GM18951 (cell line): ENCODE measurements around the gene GUCY2D.

Source experiments
- POLR2A ChIP-seq: IDR thresholded peaks from 4 replicates; pipeline ENCODE4 v1.6.1; 2011; ENCODE audit warnings: mild to moderate bottlenecking; ENCODE audit not compliant: insufficient read length, insufficient read depth; ENCODE audit errors: extremely low read depth
- in situ Hi-C: fragments of 300-500 bp; cut with MboI; formaldehyde crosslinking; loops from one replicate; pipeline ENCODE4 v1.12.0; 2022; ENCODE audit warnings: low sequenced_read_pairs, mixed read lengths, inconsistent platforms; ENCODE audit not compliant: unreplicated experiment

GUCY2D gene

GRCh38 chr17:7982666-7983065 lies 19.7 kb upstream of the GUCY2D start:
- no peak for TF ChIP-seq POLR2A
- in situ Hi-C loops: no loop called here

DNA sequence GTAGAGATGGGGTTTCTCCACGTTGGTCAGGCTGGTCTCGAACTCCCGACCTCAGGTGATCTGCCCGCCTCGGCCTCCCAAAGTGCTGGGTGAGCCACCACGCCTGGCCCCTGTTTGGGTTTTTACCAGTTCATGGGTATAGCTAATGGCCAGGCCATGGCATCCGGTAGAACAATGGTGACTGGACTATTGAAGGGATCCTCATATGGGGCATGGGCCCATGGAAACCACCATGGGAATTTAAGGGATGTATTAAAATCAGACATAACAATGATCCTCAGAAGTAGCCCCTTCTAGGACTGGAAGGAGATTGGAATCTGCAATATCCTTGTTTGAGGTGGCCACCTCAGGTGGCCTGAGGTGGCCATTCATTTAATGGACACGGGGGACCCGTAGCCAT lies 17.5 kb upstream of the GUCY2D start:
- in situ Hi-C loops: no loop called here
- TF ChIP-seq POLR2A: no peak

- no peak for TF ChIP-seq POLR2A
- in situ Hi-C loops: no loop called here
Measured at GRCh38 chr17:7987112-7987893, 15.1 kb upstream of the GUCY2D start.

DNA sequence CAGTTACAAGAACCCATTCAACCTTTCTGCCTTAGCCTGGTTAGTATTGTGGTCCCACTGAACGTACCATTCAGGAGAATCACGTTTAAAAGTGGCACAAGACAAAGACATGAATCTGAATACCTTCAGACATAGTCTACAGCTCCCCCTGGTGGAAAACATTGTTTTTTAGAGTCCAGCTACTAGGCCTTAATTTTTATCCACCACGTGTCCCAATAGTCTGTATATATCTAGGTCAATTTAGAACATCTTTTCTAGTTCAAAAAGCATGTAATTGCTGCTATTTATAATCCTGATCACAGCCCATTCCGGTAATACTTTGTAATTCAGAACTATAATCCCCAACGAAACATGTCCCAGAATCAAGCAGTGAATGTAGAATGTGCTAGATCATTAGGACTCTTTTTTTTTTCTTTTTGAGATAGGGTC lies 13.7 kb upstream of the GUCY2D start:
- in situ Hi-C loops: no loop called here
- no peak for TF ChIP-seq POLR2A

DNA sequence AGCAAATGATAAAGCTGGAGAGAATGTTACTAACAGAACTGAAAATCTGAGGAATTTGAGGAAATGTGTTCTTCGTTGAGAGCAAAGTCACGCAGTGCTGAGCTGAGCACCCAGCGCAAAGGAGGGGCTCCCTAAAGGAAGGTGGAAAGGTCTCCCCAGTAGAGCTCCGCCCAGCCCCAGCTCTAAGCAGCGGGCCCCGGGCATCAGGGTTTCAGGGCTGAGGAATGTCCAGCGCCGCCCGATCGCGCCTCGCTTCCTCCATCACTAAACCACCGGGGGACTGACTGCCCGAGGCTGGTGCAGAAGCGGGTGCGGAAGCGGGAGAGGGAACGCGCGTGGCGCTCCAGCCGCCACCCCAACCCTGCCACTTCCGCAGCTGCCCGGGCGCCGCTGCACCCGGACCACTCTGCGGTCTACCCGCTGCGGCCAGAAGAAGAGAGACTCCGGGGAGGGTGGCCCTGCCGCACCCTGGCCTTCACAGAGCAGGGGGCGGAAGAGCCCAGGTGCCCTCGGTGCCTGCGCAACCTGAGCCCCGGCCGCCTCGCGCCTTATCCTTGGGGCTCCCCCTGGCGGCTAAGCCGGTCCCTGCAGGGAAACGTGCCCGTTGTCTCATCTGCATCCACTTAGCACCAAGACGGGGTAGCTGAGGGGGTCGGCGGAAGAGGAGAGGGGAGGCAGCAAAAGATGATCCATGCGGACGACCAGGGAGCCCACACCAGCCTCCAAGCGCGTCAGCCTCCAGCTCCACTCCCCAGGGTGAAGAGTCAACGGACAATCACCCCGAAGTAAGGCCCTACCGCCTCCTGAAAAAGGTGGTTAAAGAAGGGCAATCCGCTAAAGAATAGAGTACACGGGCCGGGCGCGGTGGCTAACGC lies 12.4 kb upstream of the GUCY2D start:
- in situ Hi-C loops: loop anchor here (5.0 kb wide), 1 partner anchor 78 kb away; no protein-coding TSS in a partner anchor
- TF ChIP-seq POLR2A: peak; percentile 63

DNA sequence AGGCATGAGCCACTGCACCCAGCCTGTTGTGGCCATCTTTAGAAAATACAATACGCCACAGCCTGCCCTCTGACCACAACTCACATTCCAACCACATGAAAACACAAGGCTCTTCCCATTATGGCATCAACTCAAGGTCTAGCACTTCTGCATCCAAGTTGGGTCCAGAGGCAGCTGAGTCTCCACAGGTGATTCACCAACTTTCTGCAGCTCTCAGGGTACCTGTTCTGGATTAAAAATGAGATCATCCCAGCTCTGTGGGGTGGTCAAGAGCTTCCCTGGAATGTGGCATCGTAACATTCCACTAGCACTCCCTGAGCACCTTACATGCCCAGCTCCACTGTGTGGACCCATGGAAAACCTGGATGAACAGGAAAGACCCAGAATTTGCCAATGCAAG lies 9.9 kb upstream of the GUCY2D start:
- in situ Hi-C loops: loop anchor here (5.0 kb wide), 1 partner anchor 80 kb away; no protein-coding TSS in a partner anchor
- no peak for TF ChIP-seq POLR2A

DNA sequence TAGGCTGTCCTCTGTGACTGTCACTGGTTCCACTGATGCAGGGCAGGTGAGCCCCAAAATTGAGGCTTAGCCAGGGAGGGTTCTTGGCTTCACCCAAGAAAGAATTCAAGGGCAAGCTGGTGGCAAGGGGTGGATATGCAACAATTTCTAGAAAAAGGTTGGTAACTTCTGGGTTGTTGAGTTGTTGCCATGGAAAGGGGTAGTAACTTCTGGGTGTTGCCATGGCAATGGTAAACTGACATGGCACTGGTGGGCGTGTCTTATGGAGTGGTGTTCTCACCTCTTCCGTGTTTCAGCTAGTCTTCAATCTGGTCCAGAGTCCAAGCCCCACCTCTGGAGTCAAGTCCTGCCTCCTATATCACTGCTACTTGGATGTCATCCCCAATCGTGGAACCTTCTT lies 9.5 kb upstream of the GUCY2D start:
- in situ Hi-C loops: loop anchor here (5.0 kb wide), 1 partner anchor 81 kb away; no protein-coding TSS in a partner anchor
- TF ChIP-seq POLR2A: no peak

DNA sequence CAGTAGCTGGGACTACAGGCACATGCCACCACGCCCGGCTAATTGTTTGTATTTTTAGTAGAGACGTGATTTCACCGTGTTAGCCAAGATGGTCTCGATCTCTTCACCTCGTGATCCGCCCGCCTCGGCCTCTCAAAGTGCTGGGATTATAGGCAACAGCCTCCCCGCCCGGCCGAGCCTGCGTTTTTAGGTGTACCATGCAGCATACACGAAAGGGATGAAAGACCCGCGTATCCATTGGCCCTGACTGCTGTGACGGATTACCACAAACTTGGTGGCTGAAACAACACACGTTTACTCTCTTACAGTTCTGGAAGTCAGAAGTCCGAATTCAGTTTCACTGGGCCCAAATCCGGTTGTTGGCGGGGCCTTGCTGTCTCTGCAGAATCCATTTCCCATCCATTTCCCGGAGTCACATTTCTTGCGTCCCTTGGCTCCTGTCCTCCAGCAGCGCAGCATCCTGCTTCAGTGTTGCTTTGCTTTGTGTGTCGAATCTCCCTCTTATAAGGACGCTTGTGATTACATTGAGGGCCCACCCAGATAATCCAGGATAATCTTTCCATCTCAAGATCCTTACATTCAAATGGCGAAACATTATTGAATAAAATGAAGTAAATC lies 8.3 kb upstream of the GUCY2D start:
- TF ChIP-seq POLR2A: no peak
- in situ Hi-C loops: loop anchor here (5.0 kb wide), 1 partner anchor 82 kb away; no protein-coding TSS in a partner anchor

GRCh38 chr17:7995724-7996123 lies 6.7 kb upstream of the GUCY2D start:
- TF ChIP-seq POLR2A: no peak
- in situ Hi-C loops: no loop called here

GRCh38 chr17:7997186-7997585 lies 5.2 kb upstream of the GUCY2D start:
- no peak for TF ChIP-seq POLR2A
- in situ Hi-C loops: no loop called here

DNA sequence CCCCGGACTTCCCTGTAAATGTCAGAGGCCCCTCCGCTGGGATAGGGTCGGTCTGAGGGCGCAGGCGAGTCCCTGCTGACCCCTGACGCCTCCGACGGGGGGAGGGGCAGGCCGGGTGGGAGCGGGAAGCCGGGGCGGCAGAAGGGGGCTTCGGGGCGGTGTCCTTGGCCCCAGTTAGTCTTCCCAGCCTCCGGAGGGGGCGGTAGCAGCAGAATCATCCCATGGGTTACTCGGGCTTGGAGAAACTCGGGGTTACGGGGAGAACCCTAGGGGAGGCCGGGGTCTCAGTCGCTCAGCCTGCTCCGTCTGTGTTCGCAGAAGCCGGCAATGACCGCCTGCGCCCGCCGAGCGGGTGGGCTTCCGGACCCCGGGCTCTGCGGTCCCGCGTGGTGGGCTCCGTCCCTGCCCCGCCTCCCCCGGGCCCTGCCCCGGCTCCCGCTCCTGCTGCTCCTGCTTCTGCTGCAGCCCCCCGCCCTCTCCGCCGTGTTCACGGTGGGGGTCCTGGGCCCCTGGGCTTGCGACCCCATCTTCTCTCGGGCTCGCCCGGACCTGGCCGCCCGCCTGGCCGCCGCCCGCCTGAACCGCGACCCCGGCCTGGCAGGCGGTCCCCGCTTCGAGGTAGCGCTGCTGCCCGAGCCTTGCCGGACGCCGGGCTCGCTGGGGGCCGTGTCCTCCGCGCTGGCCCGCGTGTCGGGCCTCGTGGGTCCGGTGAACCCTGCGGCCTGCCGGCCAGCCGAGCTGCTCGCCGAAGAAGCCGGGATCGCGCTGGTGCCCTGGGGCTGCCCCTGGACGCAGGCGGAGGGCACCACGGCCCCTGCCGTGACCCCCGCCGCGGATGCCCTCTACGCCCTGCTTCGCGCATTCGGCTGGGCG lies 542 bp downstream of the GUCY2D start:
- in situ Hi-C loops: no loop called here
- TF ChIP-seq POLR2A: no peak

- in situ Hi-C loops: no loop called here
- TF ChIP-seq POLR2A: no peak
Measured at GRCh38 chr17:8003594-8004181, 1.3 kb downstream of the GUCY2D start.
